LoVo (cell line): ENCODE results near the gene PALLD.

Source experiments
- DNase-seq: peaks from one replicate; pipeline ENCODE4 v3.0.0-alpha.2; 2016; ENCODE audit warnings: low spot score

Gene PALLD

DNA sequence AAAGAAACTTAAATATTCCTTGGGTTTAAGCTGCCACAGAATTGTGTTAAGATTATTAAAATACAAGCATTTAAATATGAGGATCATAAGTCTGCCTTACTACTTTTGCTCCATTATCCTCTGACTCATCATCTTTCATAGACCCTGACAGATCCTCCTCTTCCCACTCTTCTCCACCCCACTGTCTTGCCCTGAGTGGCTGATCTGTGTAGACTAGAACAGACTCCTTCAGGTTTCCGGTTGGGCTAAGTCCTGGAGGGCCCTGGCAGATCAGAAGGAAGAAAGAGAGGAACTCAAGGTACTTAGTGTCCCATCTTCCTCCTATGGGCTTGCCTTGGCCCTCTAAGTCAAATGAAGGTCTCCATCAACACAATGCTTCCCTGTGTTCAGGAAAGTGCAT lies 30.7 kb downstream of the PALLD start:
- DNase-seq = no peak

- no peak for DNase-seq
These were observed 31.5 kb downstream of the PALLD start for GRCh38 chr4:168528131-168528949.

- DNase-seq = no peak
These were observed 32.4 kb downstream of the PALLD start for GRCh38 chr4:168529257-168529656.

DNA sequence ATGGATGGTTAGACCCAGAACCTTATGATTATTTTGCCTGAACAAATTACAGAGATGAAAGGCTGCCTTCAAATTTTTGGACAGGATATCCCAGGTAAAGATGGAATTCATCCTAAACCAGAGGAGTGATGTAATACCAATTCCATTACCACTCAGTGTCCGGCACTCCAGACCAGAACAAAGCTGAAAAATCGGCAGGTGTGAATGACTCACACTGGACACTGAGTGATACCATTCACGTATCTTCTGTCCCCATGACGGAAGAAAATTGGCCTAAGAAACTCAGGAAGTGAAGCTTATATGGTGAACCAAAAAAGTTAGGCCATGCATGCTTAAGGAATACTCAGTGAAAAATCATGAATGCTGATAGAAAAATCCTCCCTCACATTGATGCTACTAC lies 34.5 kb downstream of the PALLD start:
- DNase-seq = no peak

DNA sequence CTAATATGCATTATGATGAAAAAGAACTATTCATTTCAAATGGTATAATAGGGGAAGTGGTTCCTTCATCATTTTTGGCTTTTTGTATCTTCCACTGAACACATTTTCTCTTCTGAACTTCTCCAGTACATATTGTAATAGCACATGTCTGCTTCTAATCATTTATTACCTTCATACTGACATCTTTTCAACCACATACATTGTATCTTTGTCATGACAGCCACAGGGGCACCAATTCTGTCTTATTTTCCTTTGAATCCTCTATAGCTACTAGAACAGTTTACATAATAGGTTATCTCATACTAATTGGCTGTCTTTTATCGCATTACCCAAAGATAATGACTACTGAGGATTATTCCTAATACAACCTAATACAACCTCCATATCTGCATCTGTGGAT lies 37.7 kb downstream of the PALLD start:
- no peak for DNase-seq

- no peak for DNase-seq
These were observed 38.8 kb downstream of the PALLD start for GRCh38 chr4:168535689-168536088.

DNA sequence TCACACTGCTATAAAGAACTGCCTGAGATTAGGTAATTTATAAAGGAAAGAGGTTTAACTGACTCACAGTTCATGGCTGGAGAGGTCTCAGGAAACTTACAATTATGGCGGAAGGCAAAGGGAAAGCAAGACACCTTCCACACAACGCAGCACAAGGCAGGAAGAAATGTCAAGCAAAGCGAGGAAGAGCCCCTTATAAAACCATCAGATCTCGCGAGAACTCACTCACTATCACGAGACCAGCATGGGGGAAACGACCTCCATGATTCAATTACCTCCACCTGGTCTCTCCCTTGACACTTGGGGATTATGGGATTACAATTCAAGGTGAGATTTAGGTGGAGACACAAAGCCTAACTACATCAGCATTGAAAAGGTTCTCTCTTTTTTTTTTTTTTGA lies 39.6 kb downstream of the PALLD start:
- no peak for DNase-seq

DNA sequence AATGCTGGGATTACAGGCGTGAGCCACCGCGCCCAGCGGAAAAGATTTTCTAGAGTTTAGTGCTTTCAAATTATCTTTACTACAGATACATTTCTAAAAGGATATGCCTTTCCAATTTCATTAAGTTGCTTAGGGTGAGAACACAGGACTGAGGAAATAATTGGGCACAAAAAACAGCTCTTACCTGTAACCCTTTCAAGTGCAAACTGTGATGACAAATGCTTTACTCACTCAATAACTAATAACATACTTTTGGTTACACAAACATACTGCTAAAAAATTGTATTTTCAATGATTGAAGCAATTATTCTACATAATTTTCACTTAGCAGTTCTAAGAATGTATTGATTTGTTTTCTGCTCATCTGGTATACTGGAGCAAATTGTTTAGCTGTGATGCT lies 40.2 kb downstream of the PALLD start:
- DNase-seq = no peak

GRCh38 chr4:168537571-168537970 lies 40.7 kb downstream of the PALLD start:
- DNase-seq = no peak

DNA sequence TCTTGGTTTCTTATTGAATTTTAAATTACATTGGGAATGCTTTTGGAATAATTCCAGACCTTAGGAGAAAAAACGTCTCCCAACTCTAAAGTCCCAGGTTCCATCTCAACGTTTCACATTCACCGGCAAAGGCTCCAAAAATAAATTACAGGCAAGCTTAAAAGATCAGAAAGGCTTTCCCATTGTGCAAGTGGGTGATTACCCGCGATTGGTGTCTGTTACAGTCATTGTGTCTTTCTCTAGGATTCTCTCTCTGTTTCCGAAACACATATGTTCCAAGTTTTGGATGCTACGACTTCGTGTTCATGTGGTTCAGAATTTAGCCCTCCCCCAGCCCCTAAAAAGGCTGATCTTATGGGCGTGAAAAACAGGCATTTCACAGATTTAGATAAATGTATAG lies 41.8 kb downstream of the PALLD start:
- DNase-seq = no peak

DNA sequence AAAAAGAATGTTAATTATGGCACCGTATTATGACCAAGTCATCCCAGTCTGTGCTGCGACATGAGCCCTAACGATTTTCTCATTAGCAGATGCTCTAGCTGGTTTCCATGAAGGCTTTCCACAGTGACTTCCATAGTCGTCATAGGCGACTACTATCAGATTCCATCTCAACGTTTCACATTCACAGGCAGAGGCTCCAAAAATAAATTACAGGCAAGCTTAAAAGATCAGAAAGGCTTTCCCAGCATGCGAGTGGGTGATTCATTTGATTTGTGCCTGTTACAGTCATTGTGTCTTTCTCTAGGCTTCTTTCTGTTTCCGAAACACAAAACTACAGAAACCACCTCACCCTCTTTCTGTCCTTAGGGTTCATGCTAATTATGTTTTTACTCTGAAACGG lies 43.2 kb downstream of the PALLD start:
- no peak for DNase-seq

DNA sequence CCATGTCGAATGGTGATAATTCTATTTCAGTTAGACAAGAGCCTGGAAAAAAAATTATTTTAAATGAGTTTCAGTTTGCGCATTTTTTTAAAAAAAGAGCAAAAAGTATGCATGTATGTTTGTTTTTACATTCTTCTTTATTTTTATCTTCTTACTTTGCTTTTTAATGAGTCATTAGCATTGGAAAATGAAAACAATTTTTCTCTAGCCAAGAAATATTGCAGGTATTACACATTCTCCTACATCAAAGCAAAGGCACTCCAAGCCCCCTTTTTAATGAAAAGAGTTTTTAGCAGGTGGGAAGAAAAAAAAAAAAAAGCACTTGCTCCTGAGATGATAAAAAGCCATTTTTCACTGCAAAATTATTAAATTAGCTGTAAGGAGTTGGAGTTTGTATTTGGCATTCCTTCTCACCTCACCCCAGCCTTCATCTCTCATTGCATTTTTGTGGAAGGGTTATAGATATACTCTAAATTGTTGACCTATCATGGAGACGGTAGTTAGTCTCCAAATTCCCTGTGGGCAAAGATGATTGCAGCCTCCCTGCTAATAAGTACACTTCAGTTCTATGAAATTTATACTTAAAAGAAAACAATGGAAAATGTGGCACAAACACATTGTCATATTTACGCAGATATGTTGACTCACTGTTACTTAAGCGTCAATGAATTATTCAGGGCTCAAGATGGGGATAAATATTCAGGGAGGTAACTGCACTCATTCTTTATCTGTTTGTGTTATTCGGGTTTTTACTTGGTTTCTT lies 43.8 kb downstream of the PALLD start:
- no peak for DNase-seq

- DNase-seq = peak; percentile 36
These were observed 44.6 kb downstream of the PALLD start for GRCh38 chr4:168541266-168541953.

- DNase-seq = no peak
These were observed 52.3 kb downstream of the PALLD start for GRCh38 chr4:168549143-168549542.

DNA sequence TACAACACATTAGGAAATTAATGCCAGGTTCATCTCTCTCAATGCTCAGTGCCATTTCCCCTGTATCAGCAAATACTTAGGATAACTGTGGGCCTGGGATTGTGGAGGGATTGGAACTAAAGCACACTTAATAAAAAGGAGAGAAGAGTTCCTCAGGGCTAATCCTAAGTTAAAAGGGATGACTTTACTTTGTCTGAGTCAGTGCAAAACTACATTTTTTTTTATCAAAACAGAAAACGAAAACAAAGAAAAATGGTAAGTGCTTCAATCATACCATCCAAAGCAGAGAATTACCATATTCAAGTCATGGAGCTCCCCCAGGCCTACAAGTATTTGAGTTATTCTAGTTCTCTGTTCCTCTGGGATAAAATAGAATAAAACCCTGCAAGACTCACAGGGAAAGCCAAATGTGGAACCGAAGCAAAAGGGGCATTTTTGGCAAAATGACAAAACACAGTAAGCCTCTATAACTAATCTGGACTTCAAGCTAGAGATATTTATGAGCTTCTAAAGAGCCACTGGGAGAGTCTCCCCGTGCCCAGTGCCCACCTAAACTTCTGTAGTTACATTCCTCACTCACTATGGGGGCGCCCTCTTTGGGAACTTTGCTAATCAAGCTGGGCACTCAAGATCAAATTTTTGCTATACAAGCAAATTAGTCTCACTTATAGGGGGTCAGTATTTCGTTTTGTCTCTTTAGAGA lies 53.4 kb downstream of the PALLD start:
- no peak for DNase-seq

DNA sequence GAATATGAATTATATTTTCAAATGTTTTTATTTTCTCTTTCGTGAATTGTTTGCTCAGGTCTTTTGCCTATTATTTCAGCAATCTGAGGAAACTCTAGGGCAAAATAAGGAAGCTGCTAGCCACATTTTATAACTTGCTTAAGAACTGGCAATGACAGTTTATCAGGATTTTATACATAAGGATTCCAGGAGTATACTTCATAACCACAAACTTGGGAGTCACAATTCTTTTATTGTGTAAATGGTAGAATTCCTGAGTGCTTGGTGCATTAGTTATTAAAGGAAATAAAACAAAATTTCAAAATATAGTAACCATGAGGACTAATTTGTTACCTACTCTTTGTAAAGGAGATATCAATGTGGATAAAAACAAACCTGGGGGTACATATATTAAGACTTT lies 54.4 kb downstream of the PALLD start:
- DNase-seq = no peak

- DNase-seq = no peak
These were observed 55.3 kb downstream of the PALLD start for GRCh38 chr4:168551945-168552695.

GRCh38 chr4:168553714-168554370 lies 57.0 kb downstream of the PALLD start:
- DNase-seq = no peak

DNA sequence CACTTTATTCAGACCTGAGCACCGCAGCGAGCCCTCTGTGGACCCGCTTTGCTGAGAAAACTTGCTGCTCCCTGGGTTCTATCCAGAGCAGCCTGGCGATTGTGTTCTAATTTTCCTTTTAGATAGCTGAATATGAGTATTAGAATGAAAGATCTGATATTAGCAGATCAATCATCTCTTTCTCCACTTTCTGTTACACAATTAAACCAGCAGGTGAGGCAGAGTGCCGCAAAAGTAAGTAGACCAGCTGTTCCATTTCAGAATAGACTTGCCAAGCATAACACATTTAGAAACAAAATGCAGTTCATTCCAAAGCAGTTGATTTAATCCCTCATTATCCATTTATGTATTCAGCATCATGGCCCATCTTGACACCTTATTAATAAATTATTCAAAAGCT lies 58.6 kb downstream of the PALLD start:
- DNase-seq = no peak

- no peak for DNase-seq
These were observed 60.8 kb downstream of the PALLD start for GRCh38 chr4:168557658-168558057.

DNA sequence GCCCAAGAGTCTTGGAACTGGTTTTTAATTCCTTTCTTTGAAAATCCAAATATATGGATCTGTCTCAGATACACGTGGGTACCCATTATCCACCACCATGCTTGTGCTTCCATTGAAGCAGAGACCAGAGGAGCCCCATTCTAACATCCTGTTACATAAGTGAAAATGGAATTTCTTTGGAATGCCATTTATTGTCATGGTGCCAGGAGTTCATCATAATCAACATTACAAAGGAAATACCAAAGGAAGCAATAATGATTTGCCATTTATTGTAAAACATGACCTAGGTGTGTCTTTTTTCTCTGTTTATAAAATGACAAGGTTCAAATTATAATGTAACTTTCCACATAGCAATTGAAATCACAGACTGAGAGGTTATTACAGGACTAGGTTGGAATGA lies 61.7 kb downstream of the PALLD start:
- no peak for DNase-seq
